Measurements from ENCODE around the gene DAP. TPM values are rescaled to one million over a fixed set of nuclear protein-coding genes. Genes with fewer than 3 reads are reported as not detected.
"Not testable (repeated sequence)": the region's sequence is repeated elsewhere in the genome, so short reads cannot be mapped to it uniquely, and the experiment has no call there.

Gene DAP
- total RNA-seq, 1 experiment from 2014 or later, result 62.7 TPM

DNA sequence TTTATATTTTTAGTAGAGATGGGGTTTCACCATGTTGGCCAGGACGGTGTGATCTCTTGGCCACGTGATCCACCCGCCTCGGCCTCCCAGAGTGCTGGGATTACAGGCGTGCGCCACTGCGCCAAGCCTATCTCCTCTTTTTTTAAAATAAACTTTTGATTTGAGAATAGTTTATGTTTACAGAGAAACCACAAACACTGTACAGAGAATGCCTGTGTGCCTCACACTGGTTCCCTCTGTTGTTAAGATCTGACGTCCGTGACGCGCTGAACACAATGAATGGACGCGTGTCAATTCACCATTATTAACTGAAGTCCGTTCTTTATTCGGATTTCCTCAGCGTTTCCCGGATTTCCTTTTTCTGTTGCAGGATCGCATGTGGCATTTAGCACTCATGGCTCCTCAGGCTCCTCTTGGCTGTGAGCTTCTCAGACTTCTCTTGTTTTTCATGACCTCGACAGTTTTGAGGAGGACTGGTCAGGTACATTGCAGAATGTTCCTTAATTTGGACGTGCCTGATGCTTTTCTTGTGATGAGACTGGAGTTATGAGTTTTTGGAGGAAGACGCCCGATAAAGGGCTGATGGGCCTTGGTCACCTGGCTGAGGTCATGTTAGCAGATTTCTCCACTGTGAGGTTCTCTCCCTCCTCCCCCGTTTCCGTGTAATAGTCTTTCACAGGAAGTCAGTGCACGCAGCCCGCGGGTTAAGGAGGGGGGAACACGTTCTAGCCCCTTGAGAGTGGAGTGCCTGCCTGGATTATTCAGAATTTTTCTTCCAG, 127.6 kb downstream of the DAP start:
- DNase-seq (ENCODE audit: low read depth), result no peak

DNA sequence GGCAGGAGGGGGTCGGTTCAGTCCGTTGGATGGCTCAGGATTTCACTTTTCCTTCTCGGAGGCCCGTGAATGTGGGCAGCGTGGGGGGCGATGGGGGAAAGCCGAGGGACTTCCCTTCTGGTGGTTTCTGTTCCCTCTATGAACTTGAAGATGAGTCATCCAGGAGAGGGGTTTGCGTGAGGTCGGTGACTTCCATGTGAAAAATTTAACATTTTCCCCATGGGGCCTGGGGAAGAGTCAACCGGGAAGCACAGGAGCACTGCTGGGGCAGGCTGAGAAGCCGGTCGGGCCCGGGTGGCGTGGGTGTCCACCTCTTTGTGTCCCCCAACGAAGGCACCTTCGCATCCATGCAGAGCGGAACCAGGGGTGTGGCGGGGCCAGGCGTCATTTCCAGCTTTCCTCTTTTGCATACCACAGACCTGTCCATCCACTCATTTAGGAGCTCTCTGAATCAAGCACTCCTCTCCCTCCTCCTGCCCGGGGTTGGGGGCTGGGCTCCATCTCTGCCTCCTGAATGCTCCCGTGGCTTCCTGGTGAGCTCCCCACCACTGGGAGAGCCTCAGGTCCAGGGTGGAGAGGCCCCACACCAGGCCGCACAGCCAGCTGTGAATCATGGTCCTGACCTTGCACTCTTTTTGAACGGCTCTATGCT, 128.8 kb downstream of the DAP start:
- DNase-seq (ENCODE audit: low read depth), result peak; percentile 36

DNA sequence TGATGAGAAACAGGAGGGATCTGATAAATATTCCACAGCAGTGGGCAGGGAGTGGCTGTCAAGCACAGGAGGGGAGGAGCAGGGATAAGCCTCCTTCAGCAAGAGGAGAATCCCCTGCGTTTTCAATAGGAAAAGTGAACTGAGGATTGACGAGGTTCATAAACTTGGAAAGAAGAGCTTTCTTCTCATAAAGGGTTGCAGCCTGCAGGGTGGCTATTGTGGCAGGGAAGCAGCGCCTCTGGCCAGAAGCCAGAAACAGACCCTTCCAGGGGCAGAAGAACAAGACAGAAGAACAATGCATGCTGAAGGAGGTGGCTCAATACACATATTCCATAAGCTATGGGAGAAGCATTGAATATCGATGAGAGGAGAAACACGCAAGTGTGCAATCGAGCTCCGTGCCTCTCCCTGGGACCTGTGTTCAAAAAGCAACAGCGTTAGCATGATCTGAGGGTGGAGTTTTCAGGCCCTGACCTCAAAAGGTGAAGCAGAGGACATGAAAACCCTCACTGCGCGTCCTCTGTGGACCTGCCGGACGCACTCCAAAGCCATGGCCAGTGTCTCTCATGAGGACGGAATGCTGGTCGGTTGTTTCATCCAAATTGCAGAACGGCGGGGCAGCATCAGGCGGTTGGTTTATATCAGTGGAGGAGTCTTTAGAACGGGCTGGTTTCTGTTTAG, 129.6 kb downstream of the DAP start:
- no peak for DNase-seq (ENCODE audit: low read depth)

DNA sequence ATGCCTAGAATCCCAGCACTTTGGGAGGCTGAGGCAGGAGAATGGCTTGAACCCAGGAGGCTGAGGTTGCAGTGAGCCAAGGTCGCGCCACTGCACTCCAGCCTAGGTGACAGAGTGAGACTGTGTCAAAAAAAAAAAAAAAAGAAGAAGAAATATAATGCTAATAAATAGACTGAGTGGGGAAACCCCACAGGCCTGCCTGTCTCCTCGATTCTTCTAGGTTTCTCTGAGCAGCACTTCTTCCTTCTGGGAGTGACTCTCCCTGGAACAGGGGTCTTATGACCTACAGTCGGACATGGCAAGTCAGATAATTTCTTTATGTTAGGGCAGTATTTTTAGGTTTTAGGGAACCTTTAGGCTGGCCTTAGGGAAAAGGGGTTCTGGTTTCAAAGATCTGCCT, 130.3 kb downstream of the DAP start:
- not testable (repeated sequence) for DNase-seq (ENCODE audit: low read depth)

DNA sequence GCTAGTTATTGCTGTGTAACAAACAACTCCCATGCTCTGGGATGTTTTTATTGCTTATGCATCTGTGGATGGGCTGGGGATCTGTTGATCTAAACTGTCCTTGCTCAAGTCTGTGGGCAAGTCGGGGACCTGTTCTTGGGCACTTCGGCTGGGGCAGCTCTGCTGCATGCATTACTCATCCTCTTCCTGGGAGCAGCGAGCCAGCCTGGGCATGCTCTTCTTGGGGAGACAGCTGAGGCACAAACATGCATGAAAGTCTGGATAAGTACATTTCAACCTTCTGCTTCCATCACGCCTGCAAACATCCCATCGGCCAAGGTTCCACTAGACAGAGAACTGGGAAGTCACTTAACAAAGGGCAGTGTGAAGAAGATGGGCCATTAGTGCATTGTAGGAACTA, 130.9 kb downstream of the DAP start:
- no peak for DNase-seq (ENCODE audit: low read depth)

DNA sequence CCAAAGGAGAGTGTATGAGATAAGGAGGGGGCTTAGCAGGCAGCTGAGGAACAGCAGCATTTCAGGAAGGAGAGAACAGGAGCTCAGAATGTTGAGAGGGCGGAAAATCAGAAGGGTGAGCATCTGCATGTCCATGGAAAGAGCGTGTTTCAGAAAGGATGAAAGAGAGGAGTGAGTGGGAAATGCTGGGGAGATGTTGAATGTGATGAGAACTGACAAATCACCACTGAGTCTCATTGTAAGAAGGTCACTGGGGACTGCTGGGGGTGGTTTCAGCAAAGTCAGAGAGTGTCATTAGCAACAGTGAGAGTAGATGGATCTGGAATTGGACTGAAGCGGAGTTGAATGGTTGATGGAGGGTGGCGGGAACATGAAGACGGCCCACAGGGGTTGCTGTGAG, 131.4 kb downstream of the DAP start:
- DNase-seq (ENCODE audit: low read depth), result no peak

Other genes starting within 250 kb of the DAP start
- 0.06 and 0.46 TPM in 2 replicates for gene ANKRD33B, start 197.2 kb downstream of the DAP start, total RNA-seq (2014; rRNA removed)